GM21786 (cell line): ENCODE data around the gene OR1L4.

Experiments
- ATAC-seq: cut with Tn5 transposase; IDR thresholded peaks from one replicate; pipeline ENCODE4 v1.9.1; 2021; ENCODE audit not compliant: unreplicated experiment

Gene OR1L4, protein sequence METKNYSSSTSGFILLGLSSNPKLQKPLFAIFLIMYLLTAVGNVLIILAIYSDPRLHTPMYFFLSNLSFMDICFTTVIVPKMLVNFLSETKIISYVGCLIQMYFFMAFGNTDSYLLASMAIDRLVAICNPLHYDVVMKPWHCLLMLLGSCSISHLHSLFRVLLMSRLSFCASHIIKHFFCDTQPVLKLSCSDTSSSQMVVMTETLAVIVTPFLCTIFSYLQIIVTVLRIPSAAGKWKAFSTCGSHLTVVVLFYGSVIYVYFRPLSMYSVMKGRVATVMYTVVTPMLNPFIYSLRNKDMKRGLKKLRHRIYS

DNA sequence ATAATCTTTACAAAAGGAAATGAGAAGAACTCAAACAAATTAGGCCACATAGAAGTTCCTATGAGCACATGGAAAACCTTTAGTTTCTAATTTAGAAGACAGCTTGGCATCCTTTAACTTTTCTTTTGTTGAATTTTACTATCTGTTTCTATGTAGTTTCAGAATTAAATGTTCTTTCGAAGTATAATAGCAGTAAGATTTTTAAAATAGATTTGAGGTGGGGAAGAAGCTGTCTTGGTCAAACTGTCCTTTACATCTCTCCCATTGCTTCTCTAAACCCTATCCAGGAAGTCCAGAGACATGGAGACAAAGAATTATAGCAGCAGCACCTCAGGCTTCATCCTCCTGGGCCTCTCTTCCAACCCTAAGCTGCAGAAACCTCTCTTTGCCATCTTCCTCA, at the start of gene OR1L4:
Gene OR1L4 (plus strand): TSS at position 301 of the 400 bp plus-strand sequence. CDS start 0 bp downstream, at position 301.
- ATAC-seq: no peak

DNA sequence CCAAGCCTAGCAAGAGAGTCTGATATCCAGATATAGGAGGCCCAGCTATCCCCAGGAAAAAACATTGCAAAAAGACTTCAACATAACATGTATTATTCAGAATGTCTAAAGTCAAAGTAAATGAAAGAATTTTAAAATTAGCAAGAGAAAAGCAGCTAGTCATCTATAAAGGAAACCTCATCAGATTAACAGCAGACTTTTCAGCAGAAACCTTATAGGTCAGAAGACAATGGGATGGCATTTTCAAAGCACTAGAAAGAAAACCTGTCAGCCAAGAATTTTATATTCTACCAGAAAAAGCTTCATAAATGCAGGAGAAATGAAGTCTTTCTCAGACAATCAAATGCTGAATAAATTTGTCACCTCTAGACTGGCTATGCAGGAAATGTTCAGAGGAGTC, 38.9 kb upstream of the OR1L4 start:
- ATAC-seq: no peak

- no peak for ATAC-seq
Observed at GRCh38 chr9:122695696-122696095, 28.1 kb upstream of the OR1L4 start.

DNA sequence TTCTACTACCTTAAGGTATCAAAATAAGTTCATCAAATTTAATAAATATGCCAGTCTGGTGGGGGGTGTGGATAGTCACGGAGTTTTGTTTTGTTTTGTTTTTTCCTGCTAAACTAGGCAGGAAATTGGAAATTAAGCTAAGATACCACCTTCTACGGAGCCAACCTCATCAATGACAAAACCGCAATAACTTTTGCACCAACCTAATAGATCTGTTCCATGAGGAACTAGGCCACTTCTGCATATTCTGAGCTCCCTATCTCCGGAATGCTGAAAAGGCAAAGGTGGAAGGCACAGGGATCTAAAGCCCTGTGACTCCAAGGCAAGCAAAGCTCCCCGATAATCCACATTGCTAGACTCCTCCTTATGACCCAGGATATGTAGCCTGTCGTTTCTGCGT, 5.8 kb upstream of the OR1L4 start:
- no peak for ATAC-seq

DNA sequence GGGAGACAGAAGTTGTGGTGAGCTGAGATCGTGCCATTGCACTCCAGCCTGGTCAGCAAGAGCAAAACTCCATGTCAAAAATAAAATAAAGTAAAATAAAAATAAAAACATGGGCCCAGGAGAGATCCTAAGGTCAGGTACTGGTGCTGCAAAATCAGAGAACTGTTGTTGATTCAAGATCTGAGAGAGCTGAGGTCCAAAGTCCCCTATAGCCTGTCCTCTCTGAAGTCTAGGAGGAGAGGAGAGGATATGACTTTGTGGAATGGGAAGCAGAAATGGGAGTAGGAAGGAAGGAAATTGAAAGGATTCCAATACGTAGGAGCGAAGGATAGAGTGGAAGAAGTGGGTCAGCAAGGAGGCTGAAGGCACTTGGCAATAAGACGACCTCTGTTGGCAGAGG, 4.6 kb upstream of the OR1L4 start:
- no peak for ATAC-seq

DNA sequence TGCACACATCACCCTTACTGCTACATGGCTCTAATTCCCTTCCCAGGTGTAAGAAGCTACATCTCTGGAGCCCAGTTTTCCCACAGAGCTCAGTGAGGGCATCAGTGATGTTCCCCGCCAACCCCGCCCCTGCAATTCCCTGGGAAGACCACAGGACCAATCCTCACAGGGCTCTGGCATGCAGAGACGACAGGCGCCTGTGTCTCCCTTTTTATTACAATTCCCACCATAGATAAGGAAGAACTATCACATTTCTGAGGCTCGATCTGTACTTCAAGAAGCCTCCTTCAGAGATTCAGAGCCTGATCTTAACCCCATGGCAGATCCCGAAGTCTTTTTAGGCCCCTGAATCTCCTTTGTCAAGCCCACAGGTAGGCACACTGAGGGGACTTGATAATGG, 18.2 kb downstream of the OR1L4 start, which contains the start of gene OR1L6:
Gene OR1L6 (plus strand): TSS at position 301 of the 400 bp plus-strand sequence. CDS start 7,545 bp downstream, outside the sequence.
- no peak for ATAC-seq

DNA sequence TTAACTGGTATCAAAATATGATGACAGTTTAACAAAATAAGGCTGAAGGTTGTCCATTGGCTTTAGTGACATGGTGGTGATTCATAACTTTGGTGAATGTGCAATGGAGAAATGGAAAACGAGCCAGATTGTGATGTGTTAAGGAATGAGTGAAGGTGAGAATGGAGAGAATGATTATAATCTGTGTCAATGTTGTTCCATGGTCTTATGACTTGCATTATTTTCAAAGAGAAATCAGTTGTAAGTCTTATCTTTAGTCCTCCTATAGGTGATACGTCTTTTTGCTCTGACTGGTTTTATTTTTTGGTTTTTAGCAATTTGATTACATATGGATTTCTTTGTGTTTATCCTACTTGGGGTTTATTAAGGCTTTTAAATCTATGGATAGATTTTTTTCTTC, 31.0 kb downstream of the OR1L4 start:
- ATAC-seq: no peak

DNA sequence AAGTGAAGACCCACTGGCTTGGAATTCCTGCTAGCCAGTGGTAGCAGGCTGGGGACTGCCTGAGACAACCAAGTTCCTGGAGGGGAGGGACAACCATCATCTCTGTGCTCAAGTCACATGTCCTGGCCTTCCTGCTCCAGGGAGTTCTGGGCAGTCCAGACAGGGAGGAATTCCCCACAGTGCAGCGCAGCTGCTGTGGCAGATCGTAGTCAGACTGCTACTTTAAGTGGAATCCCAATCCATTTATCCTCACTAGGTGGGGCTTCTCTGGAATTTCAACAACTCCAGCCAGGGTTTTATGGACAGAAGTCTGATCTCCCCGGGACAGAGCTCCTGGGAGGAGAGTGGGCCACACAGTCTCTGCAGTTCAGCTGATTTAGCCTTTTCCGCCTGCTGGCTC, 44.0 kb downstream of the OR1L4 start:
- ATAC-seq: no peak
